Psoas muscle (tissue), 8 donors: ENCODE results near the gene ATIC. TPM values are rescaled to one million over a fixed set of nuclear protein-coding genes. Genes with fewer than 3 reads are reported as not detected.

ENCODE experiments used
- ATAC-seq, 4 donors: fragments of 200-7000 bp; cut with Tn5 transposase; one replicate each; pipeline ENCODE4 v1.9.1; 2020; ENCODE audit warnings: moderate library complexity in 3 of 4, mild to moderate bottlenecking in 2 of 4
- DNase-seq, 2 donors: peaks; one replicate each; pipeline ENCODE4 v3.0.0-alpha.2; 2020
- H3K27ac ChIP-seq: fragments of 200-600 bp; one replicate; pipeline ENCODE4 v1.8.0; 2022
- H3K27me3 ChIP-seq, 3 donors: fragments of 200-600 bp in 1 of 3; one replicate each; pipeline versions ENCODE4 v1.6.1 to v1.8.0; 2013 to 2022; ENCODE audit warnings: low read length in 2 of 3, mild to moderate bottlenecking in 2 of 3, moderate library complexity in 1 of 3; ENCODE audit not compliant: insufficient read depth in 3 of 3
- H3K36me3 ChIP-seq, 2 donors: fragments of 200-600 bp in 1 of 2; one replicate each; pipeline versions ENCODE4 v1.6.1 to v1.8.0; 2013 to 2022; ENCODE audit warnings: low read depth in 1 of 2, mild to moderate bottlenecking in 1 of 2, moderate library complexity in 1 of 2; ENCODE audit not compliant: insufficient read depth in 1 of 2
- H3K4me1 ChIP-seq: fragments of 200-600 bp; one replicate; pipeline ENCODE4 v1.8.0; 2022
- H3K4me3 ChIP-seq: fragments of 200-600 bp; one replicate; pipeline ENCODE4 v1.8.0; 2022; ENCODE audit warnings: mild to moderate bottlenecking
- H3K9me3 ChIP-seq: fragments of 200-600 bp; one replicate; pipeline ENCODE4 v1.8.0; 2022
- WGBS, 3 donors: extraction: QIAGEN DNeasy Blood & Tissue Kit; methylation state at CpG; one replicate each; pipeline versions ENCODE4 v1.1.6 to v1.1.7; 2013; 5-methylcytosine and 5-hydroxymethylcytosine counted together
- intact Hi-C, 2 donors: fragments of 100-400 bp; cut with DNase I; formaldehyde crosslinking; loops; one replicate each; pipeline versions ENCODE4 v1.11.0 to v1.14.2; 2022
- polyA plus RNA-seq, 3 donors: library from polyadenylated mRNA; stranded (reverse); fragments of 200-250 nt; gene quantifications; one replicate each; pipeline ENCODE4 v1.2.3, GENCODE V29; 2013
- total RNA-seq, 4 donors: library from RNA; stranded (reverse); fragmentation: NEBNext Ultra II Directional in 2 of 4; extraction: Animal tissue kit (Norgen Biotek cat#: 25700) in 2 of 4; gene quantifications; one replicate each; pipeline versions ENCODE4 v1.2.1 to v1.2.4, GENCODE V29; 2021 to 2023
- TF ChIP-seq, protein P1 (sequence below): fragments of 200-600 bp; IDR thresholded peaks from one replicate; pipeline ENCODE4 v1.8.0; 2022; ENCODE audit warnings: antibody characterized with exemption
- donor health status: healthy with polysubstance abuse.
- donor health status: DM: no; HTN: no; CAD: no; lungs with moderate emphysema.
- donor health status: Bipolar disorder and iron deficiency.
- donor health status: healthy.
- donor health status: DM: yes; HTN: yes; CAD: no.
- donor health status: DM: no; HTN: no; CAD: no.
- donor health status: DM: no; HTN: no; CAD: no.
- donor health status: DM: yes; HTN: yes; CAD: no.

Gene ATIC
- total and polyA plus RNA-seq, 7 donors, result 50.9 to 147 (median 83.8) TPM

GRCh38 chr2:215356948-215357461 is 45.1 kb downstream of the ATIC start:
- intact Hi-C loops, result no loop called here
- Histone ChIP-seq H3K4me1 (no peaks in the 10 kb centered on the region), H3K36me3 (peaks cover 2 to 17% of the 10 kb centered on the region in 2 donors), H3K4me3 (no peak overlapping the region), H3K9me3 (no peaks in the 10 kb centered on the region), H3K27me3 (no peaks in the 10 kb centered on the region), H3K27ac (no peak overlapping the region)
- TF ChIP-seq, protein P1, sequence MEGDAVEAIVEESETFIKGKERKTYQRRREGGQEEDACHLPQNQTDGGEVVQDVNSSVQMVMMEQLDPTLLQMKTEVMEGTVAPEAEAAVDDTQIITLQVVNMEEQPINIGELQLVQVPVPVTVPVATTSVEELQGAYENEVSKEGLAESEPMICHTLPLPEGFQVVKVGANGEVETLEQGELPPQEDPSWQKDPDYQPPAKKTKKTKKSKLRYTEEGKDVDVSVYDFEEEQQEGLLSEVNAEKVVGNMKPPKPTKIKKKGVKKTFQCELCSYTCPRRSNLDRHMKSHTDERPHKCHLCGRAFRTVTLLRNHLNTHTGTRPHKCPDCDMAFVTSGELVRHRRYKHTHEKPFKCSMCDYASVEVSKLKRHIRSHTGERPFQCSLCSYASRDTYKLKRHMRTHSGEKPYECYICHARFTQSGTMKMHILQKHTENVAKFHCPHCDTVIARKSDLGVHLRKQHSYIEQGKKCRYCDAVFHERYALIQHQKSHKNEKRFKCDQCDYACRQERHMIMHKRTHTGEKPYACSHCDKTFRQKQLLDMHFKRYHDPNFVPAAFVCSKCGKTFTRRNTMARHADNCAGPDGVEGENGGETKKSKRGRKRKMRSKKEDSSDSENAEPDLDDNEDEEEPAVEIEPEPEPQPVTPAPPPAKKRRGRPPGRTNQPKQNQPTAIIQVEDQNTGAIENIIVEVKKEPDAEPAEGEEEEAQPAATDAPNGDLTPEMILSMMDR, result no peak
- 68 to 82% (median 74%) methylated on average over 9 of the region's 9 CpGs for WGBS, 3 donors
- no peak for DNase-seq
- ATAC-seq, result no peak

DNA sequence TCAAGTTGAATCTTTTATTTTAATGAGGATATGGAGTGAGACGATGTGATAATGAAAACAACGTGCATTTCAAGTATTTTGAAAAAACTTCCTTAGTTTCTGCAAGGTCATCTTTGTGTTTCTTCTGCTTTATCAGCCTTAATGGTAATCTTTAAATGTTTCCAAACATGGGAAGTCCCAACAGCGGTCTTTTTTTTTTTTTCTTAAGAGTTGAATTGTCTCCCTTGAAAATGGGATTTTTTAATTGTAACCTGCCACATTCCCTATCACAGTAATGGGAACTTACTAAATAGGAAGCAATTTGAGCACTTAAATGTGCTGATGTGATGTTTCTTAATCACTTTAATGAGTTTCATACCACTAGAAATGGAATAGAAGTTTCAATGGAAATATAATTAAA is 45.8 kb downstream of the ATIC start:
- no peaks in the 10 kb centered on the region for H3K27me3 ChIP-seq
- no peaks in the 10 kb centered on the region for H3K9me3 ChIP-seq
- TF ChIP-seq, protein P1, result no peak
- intact Hi-C loops, result no loop called here
- no peak overlapping the region for H3K4me3 ChIP-seq
- DNase-seq (no peak), ATAC-seq (no peak)
- peaks cover 3 to 24% of the 10 kb centered on the region in 2 donors for H3K36me3 ChIP-seq
- no peaks in the 10 kb centered on the region for H3K4me1 ChIP-seq
- H3K27ac ChIP-seq, result no peak overlapping the region
- 87 to 91% (median 87%) methylated on average over 3 of the region's 3 CpGs for WGBS, 3 donors

DNA sequence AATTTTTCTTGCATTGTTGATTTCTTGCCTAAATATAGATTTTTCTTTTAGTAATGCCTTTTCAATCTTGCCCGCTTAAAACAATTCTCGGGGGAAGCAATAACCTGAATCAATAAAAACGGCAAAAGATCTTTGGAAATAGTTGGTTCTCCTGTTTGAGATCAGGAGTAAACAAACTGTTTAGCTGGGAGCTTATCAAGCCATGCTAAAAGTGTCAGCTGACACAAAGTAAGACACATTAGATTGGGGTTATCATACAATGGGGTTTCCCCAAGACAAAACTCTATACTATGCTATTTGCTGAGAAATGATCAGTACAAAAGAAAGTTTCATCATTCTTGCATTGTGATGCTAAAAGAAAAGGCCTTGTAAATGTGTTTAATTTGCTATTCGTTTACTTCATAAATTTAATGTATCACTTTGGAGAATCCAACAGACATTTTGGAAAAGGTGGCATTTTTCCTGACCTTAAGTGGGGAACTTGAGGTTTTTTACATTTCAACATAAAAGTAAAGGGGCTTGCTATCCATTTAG is 46.5 kb downstream of the ATIC start:
- no peaks in the 10 kb centered on the region for H3K4me1 ChIP-seq
- no peaks in the 10 kb centered on the region for H3K27me3 ChIP-seq
- WGBS, 3 donors, result 89 to 94% (median 91%) methylated on average over 4 of the region's 4 CpGs
- intact Hi-C loops, result no loop called here
- no peak for DNase-seq
- no peak for ATAC-seq
- peaks cover 3 to 31% of the 10 kb centered on the region in 2 donors for H3K36me3 ChIP-seq
- no peak overlapping the region for H3K4me3 ChIP-seq
- H3K27ac ChIP-seq, result no peak overlapping the region
- TF ChIP-seq, protein P1, result no peak
- no peaks in the 10 kb centered on the region for H3K9me3 ChIP-seq

GRCh38 chr2:215358891-215359575 is 47.2 kb downstream of the ATIC start:
- no peak overlapping the region for H3K27ac ChIP-seq
- H3K36me3 ChIP-seq, result peaks cover 3 to 37% of the 10 kb centered on the region in 2 donors
- TF ChIP-seq, protein P1, result no peak
- no peaks in the 10 kb centered on the region for H3K9me3 ChIP-seq
- intact Hi-C loops, result no loop called here
- WGBS, 3 donors, result 87 to 92% (median 91%) methylated on average over 15 of the region's 15 CpGs
- no peaks in the 10 kb centered on the region for H3K27me3 ChIP-seq
- H3K4me1 ChIP-seq, result no peaks in the 10 kb centered on the region
- no peak for DNase-seq
- ATAC-seq, result no peak
- no peak overlapping the region for H3K4me3 ChIP-seq
